Ovary (tissue), 3 donors: ENCODE measurements around the gene S100A6.
"Not testable (repeated sequence)": the region's sequence is repeated elsewhere in the genome, so short reads cannot be mapped to it uniquely, and the experiment has no call there.

Experiments
- EP300 ChIP-seq: sonication (generic); formaldehyde crosslinking; IDR thresholded peaks from one replicate; pipeline ENCODE4 v1.6.1; 2017; ENCODE audit warnings: antibody characterized with exemption
- TF ChIP-seq, protein P1 (sequence below), 3 donors: fragments of 450-650 bp in 2 of 3; fragments of 200-600 bp in 1 of 3; IDR thresholded peaks; one replicate each; pipeline versions ENCODE4 v1.5.1 to v1.8.0; 2016 to 2022; ENCODE audit warnings: antibody characterized with exemption in 3 of 3, mild to moderate bottlenecking in 1 of 3
- donor health status: DM: no; HTN: no; CAD: no.

- TF ChIP-seq, protein P1, sequence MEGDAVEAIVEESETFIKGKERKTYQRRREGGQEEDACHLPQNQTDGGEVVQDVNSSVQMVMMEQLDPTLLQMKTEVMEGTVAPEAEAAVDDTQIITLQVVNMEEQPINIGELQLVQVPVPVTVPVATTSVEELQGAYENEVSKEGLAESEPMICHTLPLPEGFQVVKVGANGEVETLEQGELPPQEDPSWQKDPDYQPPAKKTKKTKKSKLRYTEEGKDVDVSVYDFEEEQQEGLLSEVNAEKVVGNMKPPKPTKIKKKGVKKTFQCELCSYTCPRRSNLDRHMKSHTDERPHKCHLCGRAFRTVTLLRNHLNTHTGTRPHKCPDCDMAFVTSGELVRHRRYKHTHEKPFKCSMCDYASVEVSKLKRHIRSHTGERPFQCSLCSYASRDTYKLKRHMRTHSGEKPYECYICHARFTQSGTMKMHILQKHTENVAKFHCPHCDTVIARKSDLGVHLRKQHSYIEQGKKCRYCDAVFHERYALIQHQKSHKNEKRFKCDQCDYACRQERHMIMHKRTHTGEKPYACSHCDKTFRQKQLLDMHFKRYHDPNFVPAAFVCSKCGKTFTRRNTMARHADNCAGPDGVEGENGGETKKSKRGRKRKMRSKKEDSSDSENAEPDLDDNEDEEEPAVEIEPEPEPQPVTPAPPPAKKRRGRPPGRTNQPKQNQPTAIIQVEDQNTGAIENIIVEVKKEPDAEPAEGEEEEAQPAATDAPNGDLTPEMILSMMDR (IDR thresholded peaks at IDR 0.05), result not testable (repeated sequence)
- TF ChIP-seq EP300, result not testable (repeated sequence)
Observed at GRCh38 chr1:153583514-153583913, 47.7 kb upstream of the S100A6 start.
